ENCODE data around the gene S100A13.

- TF ChIP-seq, protein P1, sequence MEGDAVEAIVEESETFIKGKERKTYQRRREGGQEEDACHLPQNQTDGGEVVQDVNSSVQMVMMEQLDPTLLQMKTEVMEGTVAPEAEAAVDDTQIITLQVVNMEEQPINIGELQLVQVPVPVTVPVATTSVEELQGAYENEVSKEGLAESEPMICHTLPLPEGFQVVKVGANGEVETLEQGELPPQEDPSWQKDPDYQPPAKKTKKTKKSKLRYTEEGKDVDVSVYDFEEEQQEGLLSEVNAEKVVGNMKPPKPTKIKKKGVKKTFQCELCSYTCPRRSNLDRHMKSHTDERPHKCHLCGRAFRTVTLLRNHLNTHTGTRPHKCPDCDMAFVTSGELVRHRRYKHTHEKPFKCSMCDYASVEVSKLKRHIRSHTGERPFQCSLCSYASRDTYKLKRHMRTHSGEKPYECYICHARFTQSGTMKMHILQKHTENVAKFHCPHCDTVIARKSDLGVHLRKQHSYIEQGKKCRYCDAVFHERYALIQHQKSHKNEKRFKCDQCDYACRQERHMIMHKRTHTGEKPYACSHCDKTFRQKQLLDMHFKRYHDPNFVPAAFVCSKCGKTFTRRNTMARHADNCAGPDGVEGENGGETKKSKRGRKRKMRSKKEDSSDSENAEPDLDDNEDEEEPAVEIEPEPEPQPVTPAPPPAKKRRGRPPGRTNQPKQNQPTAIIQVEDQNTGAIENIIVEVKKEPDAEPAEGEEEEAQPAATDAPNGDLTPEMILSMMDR (IDR thresholded peaks at IDR 0.05), result no peak
- TF ChIP-seq POLR2AphosphoS5 (IDR thresholded peaks at IDR 0.05) (no peak), POLR2A (IDR thresholded peaks at IDR 0.05) (no peak)
These were observed 4.2 kb downstream of the S100A13 start for GRCh38 chr1:153623101-153623500.
